Esophagus (tissue), 2 donors: ENCODE measurements around the gene WIPF2. TPM values are rescaled to one million over a fixed set of nuclear protein-coding genes. Genes with fewer than 3 reads are reported as not detected.

ENCODE experiments used
- H3K27ac ChIP-seq, 2 donors: one replicate each; pipeline ENCODE4 v1.5.1; 2013; ENCODE audit warnings: low read depth in 2 of 2, mild to moderate bottlenecking in 2 of 2, inconsistent platforms in 1 of 2, low read length in 1 of 2, moderate library complexity in 1 of 2
- H3K27me3 ChIP-seq, 2 donors: one replicate each; pipeline ENCODE4 v1.6.1; 2013; ENCODE audit warnings: low read length in 2 of 2, control low read depth in 1 of 2, mild to moderate bottlenecking in 1 of 2; ENCODE audit not compliant: insufficient read depth in 2 of 2, control insufficient read depth in 1 of 2
- H3K36me3 ChIP-seq, 2 donors: one replicate each; pipeline ENCODE4 v1.6.1; 2013; ENCODE audit warnings: low read length in 1 of 2; ENCODE audit not compliant: control insufficient read depth in 2 of 2, insufficient read depth in 2 of 2
- H3K4me1 ChIP-seq, 2 donors: one replicate each; pipeline ENCODE4 v1.6.1; 2013; ENCODE audit warnings: low read length in 1 of 2; ENCODE audit not compliant: control insufficient read depth in 2 of 2, insufficient read depth in 2 of 2
- H3K4me3 ChIP-seq, 2 donors: one replicate each; pipeline ENCODE4 v1.5.1; 2013; ENCODE audit warnings: low read length in 2 of 2, mild to moderate bottlenecking in 2 of 2, low read depth in 1 of 2, moderate library complexity in 1 of 2
- H3K9me3 ChIP-seq, 2 donors: one replicate each; pipeline ENCODE4 v1.6.1; 2013; ENCODE audit warnings: mild to moderate bottlenecking in 2 of 2, low read depth in 1 of 2, low read length in 1 of 2, moderate library complexity in 1 of 2; ENCODE audit not compliant: control insufficient read depth in 2 of 2, insufficient read depth in 1 of 2
- WGBS, 2 donors: extraction: QIAGEN DNeasy Blood & Tissue Kit; methylation state at CpG; one replicate each; pipeline ENCODE4 v1.1.7; 2013; 5-methylcytosine and 5-hydroxymethylcytosine counted together
- polyA plus RNA-seq, 2 donors: library from polyadenylated mRNA; stranded (reverse); fragments of 200-250 nt; gene quantifications; one replicate each; pipeline ENCODE4 v1.2.3, GENCODE V29; 2013
- donor health status: healthy with polysubstance abuse.
- donor health status: Bipolar disorder and iron deficiency.

Gene WIPF2
- polyA plus RNA-seq, 2 donors = 9.1 to 15.3 TPM

GRCh38 chr17:40309949-40310510, 90.9 kb downstream of the WIPF2 start:
- no peaks in the 10 kb centered on the region for H3K27me3 ChIP-seq
- peaks cover 21 to 57% of the 10 kb centered on the region in 2 donors for H3K4me1 ChIP-seq
- 61 to 73% methylated on average over 2 of the region's 2 CpGs for WGBS, 2 donors
- H3K9me3 ChIP-seq = no peaks in the 10 kb centered on the region
- H3K36me3 ChIP-seq = no peaks in the 10 kb centered on the region
- peak overlapping the region in 1 of 2 donors; percentile 42 for H3K27ac ChIP-seq
- no peak overlapping the region for H3K4me3 ChIP-seq

- Histone ChIP-seq H3K4me3 (no peak overlapping the region), H3K27me3 (no peaks in the 10 kb centered on the region), H3K4me1 (peaks cover 22 to 62% of the 10 kb centered on the region in 2 donors), H3K27ac (peak overlapping the region; percentile 9 to 62), H3K36me3 (no peaks in the 10 kb centered on the region), H3K9me3 (no peaks in the 10 kb centered on the region)
- 54 to 56% methylated on average over 7 of the region's 7 CpGs for WGBS, 2 donors
Observed at GRCh38 chr17:40310882-40311391, 91.8 kb downstream of the WIPF2 start.

GRCh38 chr17:40311575-40311974, 92.5 kb downstream of the WIPF2 start:
- Histone ChIP-seq H3K4me1 (peaks cover 25 to 64% of the 10 kb centered on the region in 2 donors), H3K4me3 (no peak overlapping the region), H3K27ac (peak overlapping the region in 1 of 2 donors; percentile 62), H3K36me3 (no peaks in the 10 kb centered on the region), H3K9me3 (no peaks in the 10 kb centered on the region), H3K27me3 (no peaks in the 10 kb centered on the region)
- 19 to 23% methylated on average over 2 of the region's 2 CpGs for WGBS, 2 donors

GRCh38 chr17:40312131-40312731, 93.1 kb downstream of the WIPF2 start:
- WGBS, 2 donors = 43 to 45% methylated on average over 7 of the region's 7 CpGs

GRCh38 chr17:40312893-40313667, 94.0 kb downstream of the WIPF2 start:
- peaks cover 31 to 65% of the 10 kb centered on the region in 2 donors for H3K4me1 ChIP-seq
- H3K9me3 ChIP-seq = no peaks in the 10 kb centered on the region
- H3K36me3 ChIP-seq = no peaks in the 10 kb centered on the region
- H3K4me3 ChIP-seq = no peak overlapping the region
- peak overlapping the region in 1 of 2 donors; percentile 59 for H3K27ac ChIP-seq
- H3K27me3 ChIP-seq = no peaks in the 10 kb centered on the region
- WGBS, 2 donors = 65 to 67% methylated on average over 4 of the region's 4 CpGs

More at GRCh38 chr17:40312131-40312731, 93.1 kb downstream of the WIPF2 start:
- Histone ChIP-seq H3K4me3 (no peak overlapping the region), H3K9me3 (no peaks in the 10 kb centered on the region), H3K27me3 (no peaks in the 10 kb centered on the region), H3K27ac (peak overlapping the region in 1 of 2 donors; percentile 62), H3K4me1 (peaks cover 31 to 65% of the 10 kb centered on the region in 2 donors), H3K36me3 (no peaks in the 10 kb centered on the region)

GRCh38 chr17:40313668-40314583, 94.8 kb downstream of the WIPF2 start:
- Histone ChIP-seq H3K9me3 (no peaks in the 10 kb centered on the region), H3K4me3 (no peak overlapping the region), H3K4me1 (peaks cover 31 to 61% of the 10 kb centered on the region in 2 donors), H3K27ac (peak overlapping the region in 1 of 2 donors; percentile 67), H3K36me3 (no peaks in the 10 kb centered on the region), H3K27me3 (no peaks in the 10 kb centered on the region)
- WGBS, 2 donors = 55 to 59% methylated on average over 7 of the region's 7 CpGs

- 11 to 14% methylated on average over 3 of the region's 3 CpGs for WGBS, 2 donors
- Histone ChIP-seq H3K4me3 (no peak overlapping the region), H3K36me3 (no peaks in the 10 kb centered on the region), H3K9me3 (no peaks in the 10 kb centered on the region), H3K4me1 (peaks cover 31 to 59% of the 10 kb centered on the region in 2 donors), H3K27me3 (no peaks in the 10 kb centered on the region), H3K27ac (peak overlapping the region in 1 of 2 donors; percentile 67)
Observed at GRCh38 chr17:40314584-40314956, 95.5 kb downstream of the WIPF2 start.

GRCh38 chr17:40315206-40315605, 96.1 kb downstream of the WIPF2 start:
- Histone ChIP-seq H3K4me1 (peaks cover 31 to 57% of the 10 kb centered on the region in 2 donors), H3K9me3 (no peaks in the 10 kb centered on the region), H3K27ac (peak overlapping the region in 1 of 2 donors; percentile 47), H3K36me3 (no peaks in the 10 kb centered on the region), H3K4me3 (no peak overlapping the region), H3K27me3 (no peaks in the 10 kb centered on the region)
- whole genome bisulfite sequencing, 2 donors = 77 to 82% methylated on average over 3 of the region's 3 CpGs
